Gastrocnemius medialis (tissue), 4 donors: ENCODE data around the gene NAA25. TPM values are rescaled to one million over a fixed set of nuclear protein-coding genes. Genes with fewer than 3 reads are reported as not detected.
A peak's percentile ranks its signal among the peaks of the same experiment; 100 is the strongest.
"Not testable (repeated sequence)": the region's sequence is repeated elsewhere in the genome, so short reads cannot be mapped to it uniquely, and the experiment has no call there.

Experiments used
- ATAC-seq, 2 donors: fragments of 150-250 bp; one replicate each; pipeline ENCODE4 v1.9.1; 2016
- DNase-seq, 2 donors: peaks; one replicate each; pipeline ENCODE4 v3.0.0-alpha.2; 2019
- H3K27ac ChIP-seq, 4 donors: fragments of 200-600 bp; sonication (generic); 1 replicate in 1 of 4; 2 replicates in 3 of 4; pipeline ENCODE4 v1.5.1; 2016 to 2018; ENCODE audit warnings: mild to moderate bottlenecking in 2 of 4, moderate library complexity in 1 of 4
- H3K27me3 ChIP-seq, 3 donors: fragments of 200-600 bp; sonication (generic) in 2 of 3; 1 replicate in 1 of 3; 2 replicates in 2 of 3; pipeline versions ENCODE4 v1.5.1 to v1.6.0; 2016 to 2019; ENCODE audit warnings: mild to moderate bottlenecking in 1 of 3, moderate library complexity in 1 of 3
- H3K36me3 ChIP-seq, 2 donors: fragments of 200-600 bp; sonication (generic) in 1 of 2; one replicate each; pipeline ENCODE4 v1.5.1; 2017 to 2018
- H3K4me1 ChIP-seq, 2 donors: fragments of 200-600 bp; sonication (generic) in 1 of 2; one replicate each; pipeline ENCODE4 v1.5.1; 2016 to 2017; ENCODE audit warnings: mild to moderate bottlenecking in 2 of 2
- H3K4me3 ChIP-seq, 4 donors: fragments of 200-600 bp; sonication (generic) in 3 of 4; 1 replicate in 1 of 4; 2 replicates in 3 of 4; pipeline ENCODE4 v1.5.1; 2016 to 2019; ENCODE audit warnings: mild to moderate bottlenecking in 2 of 4
- H3K9me3 ChIP-seq, 3 donors: fragments of 200-600 bp; sonication (generic) in 2 of 3; 1 replicate in 1 of 3; 2 replicates in 2 of 3; pipeline ENCODE4 v1.5.1; 2016 to 2019
- CTCF ChIP-seq, 5 experiments: fragments of 450-650 bp in 3 of 5; fragments of 200-600 bp in 2 of 5; sonication (generic) in 2 of 5; IDR thresholded peaks in 4 of 5; conservative IDR thresholded peaks in 1 of 5; 1 replicate in 4 of 5; 2 replicates in 1 of 5; pipeline ENCODE4 v1.5.1; 2016 to 2019; ENCODE audit warnings: antibody characterized with exemption in 5 of 5, mild to moderate bottlenecking in 3 of 5, moderate library complexity in 3 of 5
- POLR2A ChIP-seq, 2 donors: fragments of 450-650 bp; IDR thresholded peaks; one replicate each; pipeline ENCODE4 v1.6.1; 2017; ENCODE audit warnings: antibody characterized with exemption in 2 of 2, mild to moderate bottlenecking in 2 of 2, moderate library complexity in 2 of 2
- in situ Hi-C, 4 donors: fragments of 200-750 bp; cut with MboI; loops; one replicate each; pipeline versions ENCODE4 v1.15.0 to v1.8.0; 2017; ENCODE audit warnings: low sequenced_read_pairs in 4 of 4
- intact Hi-C: fragments of 100-400 bp; cut with DNase I; formaldehyde crosslinking; loops from one replicate; pipeline ENCODE4 v1.15.1; 2023; ENCODE audit warnings: low total_unique reads
- total RNA-seq, 4 donors: library from RNA; depleted of rRNA; stranded (reverse); fragments of >200 nt; gene quantifications; one replicate each; pipeline versions ENCODE4 v1.1.0 to v1.2.3, GENCODE V29; 2016

NAA25 gene
- total RNA-seq, 4 donors from 2014 or later: 17.2 to 44.6 (median 25.5) TPM

GRCh38 chr12:111998015-111998414, 110.6 kb downstream of the NAA25 start:
- intact Hi-C loops: no loop called here
- no peaks in the 10 kb centered on the region for H3K36me3 ChIP-seq
- in situ Hi-C loops: no loop called here
- no peak for TF ChIP-seq POLR2A (IDR thresholded peaks at IDR 0.05)
- peak overlapping the region in 1 of 4 donors; percentile 43 for H3K27ac ChIP-seq
- no peaks in the 10 kb centered on the region for H3K9me3 ChIP-seq
- H3K4me3 ChIP-seq: no peak overlapping the region
- H3K27me3 ChIP-seq: no peaks in the 10 kb centered on the region
- DNase-seq (no peak), ATAC-seq (no peak)
- peaks cover 0 to 3% of the 10 kb centered on the region in 2 donors for H3K4me1 ChIP-seq

GRCh38 chr12:111997300-111997699, 111.3 kb downstream of the NAA25 start:
- DNase-seq: no peak
- TF ChIP-seq CTCF (IDR thresholded peaks at IDR 0.05 in 4 of 5, conservative IDR thresholded peaks at IDR 0.05 in 1 of 5) (no peak), POLR2A (IDR thresholded peaks at IDR 0.05) (no peak)
- H3K9me3 ChIP-seq: no peaks in the 10 kb centered on the region
- H3K27me3 ChIP-seq: no peaks in the 10 kb centered on the region
- no peak overlapping the region for H3K4me3 ChIP-seq
- ATAC-seq: no peak
- no peaks in the 10 kb centered on the region for H3K36me3 ChIP-seq
- in situ Hi-C loops: no loop called here
- no peak overlapping the region for H3K27ac ChIP-seq
- intact Hi-C loops: no loop called here
- peaks cover 0 to 3% of the 10 kb centered on the region in 2 donors for H3K4me1 ChIP-seq

- H3K4me1 ChIP-seq: peaks cover 0 to 3% of the 10 kb centered on the region in 2 donors
- no peak overlapping the region for H3K27ac ChIP-seq
- H3K9me3 ChIP-seq: no peaks in the 10 kb centered on the region
- H3K36me3 ChIP-seq: no peaks in the 10 kb centered on the region
- in situ Hi-C loops: no loop called here
- intact Hi-C loops: no loop called here
- no peak overlapping the region for H3K4me3 ChIP-seq
- DNase-seq (no peak), ATAC-seq (no peak)
- no peaks in the 10 kb centered on the region for H3K27me3 ChIP-seq
- TF ChIP-seq POLR2A (IDR thresholded peaks at IDR 0.05): no peak
- no peak for TF ChIP-seq CTCF (IDR thresholded peaks at IDR 0.05 in 4 of 5, conservative IDR thresholded peaks at IDR 0.05 in 1 of 5)
Observed at GRCh38 chr12:111995782-111996480, 112.7 kb downstream of the NAA25 start.

GRCh38 chr12:111994211-111995111, 114.1 kb downstream of the NAA25 start:
- intact Hi-C loops, H3K4me1 ChIP-seq, H3K4me3 ChIP-seq, in situ Hi-C loops, DNase-seq, H3K9me3 ChIP-seq, H3K27ac ChIP-seq, ATAC-seq, H3K27me3 ChIP-seq, H3K36me3 ChIP-seq: not testable (repeated sequence)

GRCh38 chr12:111993292-111994150, 115.1 kb downstream of the NAA25 start:
- in situ Hi-C loops: no loop called here
- peaks cover 0 to 3% of the 10 kb centered on the region in 2 donors for H3K4me1 ChIP-seq
- DNase-seq: no peak
- no peak overlapping the region for H3K27ac ChIP-seq
- H3K27me3 ChIP-seq: no peaks in the 10 kb centered on the region
- ATAC-seq: no peak
- no peaks in the 10 kb centered on the region for H3K9me3 ChIP-seq
- TF ChIP-seq CTCF (IDR thresholded peaks at IDR 0.05 in 4 of 5, conservative IDR thresholded peaks at IDR 0.05 in 1 of 5) (no peak), POLR2A (IDR thresholded peaks at IDR 0.05) (no peak)
- no peak overlapping the region for H3K4me3 ChIP-seq
- intact Hi-C loops: no loop called here
- H3K36me3 ChIP-seq: no peaks in the 10 kb centered on the region
